Stimulated activated CD8-positive, alpha-beta memory T cell treated with anti-CD3 and anti-CD28 coated beads, Interleukin-7, amount 100 ng/mL, for 4 hours (primary cell): ENCODE measurements around the gene PSORS1C1.

Source experiments
- DNase-seq, 2 donors: peaks; one replicate each; pipeline ENCODE4 v3.0.0-alpha.2; 2020; ENCODE audit warnings: low read depth in 2 of 2

The PSORS1C1 gene

GRCh38 chr6:31126396-31127175 lies 12.0 kb downstream of the PSORS1C1 start:
- DNase-seq: no peak

DNA sequence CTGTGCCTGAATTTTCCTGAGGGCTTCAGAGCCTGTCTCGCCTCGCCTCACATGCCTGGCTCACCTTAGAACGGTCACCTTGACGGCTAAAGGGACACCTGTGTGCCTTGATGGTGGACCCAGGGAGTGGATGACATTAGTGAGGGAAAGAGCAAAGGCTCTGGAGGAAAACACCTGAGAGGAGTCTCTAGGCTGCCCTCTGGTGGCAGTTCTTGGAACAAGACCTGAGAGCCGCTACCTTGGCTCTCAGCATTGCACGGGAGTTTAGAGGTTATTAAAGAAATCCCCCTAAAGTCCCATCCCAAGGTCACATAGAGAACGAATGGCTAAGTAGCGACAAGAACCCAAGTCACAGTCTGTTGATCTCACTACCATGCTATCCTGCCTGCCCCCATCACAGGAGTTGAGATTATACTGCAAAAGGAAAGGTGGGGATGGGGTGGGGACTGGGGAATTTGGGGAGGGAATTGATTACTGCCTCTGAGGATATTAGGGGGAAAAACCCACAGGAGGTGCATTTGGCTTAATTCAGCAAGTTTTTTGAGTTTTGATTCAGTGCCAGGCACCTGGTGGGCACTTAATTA lies 13.6 kb downstream of the PSORS1C1 start:
- DNase-seq: peak; percentile 30 to 47

DNA sequence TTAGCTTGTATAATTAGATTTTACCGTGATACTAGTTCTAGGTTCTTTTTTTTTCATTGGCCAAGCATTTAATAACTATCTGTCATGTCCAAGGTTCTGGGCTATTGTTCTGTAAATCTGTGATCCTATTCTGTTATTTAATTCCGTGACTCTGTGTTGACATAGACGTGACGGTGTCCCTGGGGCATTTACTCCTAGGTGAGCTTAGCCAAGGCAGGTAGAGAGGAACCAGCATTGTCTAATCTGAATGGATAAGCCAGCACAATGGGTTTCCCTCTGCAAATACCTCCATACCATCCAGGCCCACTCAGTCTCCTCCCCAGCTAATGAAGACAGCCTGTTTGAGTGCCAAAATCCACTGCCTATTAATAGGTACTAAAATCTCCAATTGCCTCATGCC lies 14.5 kb downstream of the PSORS1C1 start:
- DNase-seq: no peak

- no peak for DNase-seq
Measured at GRCh38 chr6:31130751-31131150, 16.2 kb downstream of the PSORS1C1 start.

DNA sequence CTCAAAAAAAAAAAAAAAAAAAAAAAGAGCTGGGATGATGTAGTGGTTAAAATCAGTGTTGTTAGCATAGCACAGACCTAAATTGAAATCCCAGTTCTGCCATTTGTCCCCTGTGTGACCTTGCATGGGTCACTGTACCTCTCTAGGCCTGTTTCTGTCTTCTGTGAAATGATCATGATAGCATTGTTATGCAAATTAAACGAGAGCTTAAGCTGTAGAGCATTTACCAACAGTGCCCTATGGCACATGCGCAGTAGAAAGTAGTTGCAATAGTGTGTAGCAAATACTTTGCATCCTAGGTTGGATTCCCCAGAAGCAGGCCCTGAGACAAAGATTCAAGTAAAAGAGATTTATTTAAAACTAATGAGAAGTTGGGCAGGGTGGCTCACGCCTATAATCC lies 17.0 kb downstream of the PSORS1C1 start:
- no peak for DNase-seq

GRCh38 chr6:31132806-31133205 lies 18.2 kb downstream of the PSORS1C1 start:
- no peak for DNase-seq

DNA sequence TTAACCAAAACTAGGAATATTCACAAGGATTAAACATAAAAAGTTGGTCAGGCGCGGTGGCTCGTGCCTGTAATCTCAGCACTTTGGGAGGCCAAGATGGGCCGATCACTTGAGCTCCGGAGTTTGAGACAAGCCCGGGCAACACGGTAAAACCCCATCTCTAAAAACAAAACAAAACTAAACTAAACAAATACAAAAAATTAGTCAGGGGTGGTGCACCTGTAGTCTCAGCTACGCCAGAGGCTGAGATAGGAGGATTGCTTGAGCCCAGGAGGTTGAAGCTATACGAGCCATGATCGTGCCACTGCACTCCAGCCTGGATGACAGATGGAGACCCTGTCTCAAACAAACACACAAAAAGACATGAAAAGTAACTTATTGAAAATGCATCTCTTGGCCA lies 21.1 kb downstream of the PSORS1C1 start:
- no peak for DNase-seq

DNA sequence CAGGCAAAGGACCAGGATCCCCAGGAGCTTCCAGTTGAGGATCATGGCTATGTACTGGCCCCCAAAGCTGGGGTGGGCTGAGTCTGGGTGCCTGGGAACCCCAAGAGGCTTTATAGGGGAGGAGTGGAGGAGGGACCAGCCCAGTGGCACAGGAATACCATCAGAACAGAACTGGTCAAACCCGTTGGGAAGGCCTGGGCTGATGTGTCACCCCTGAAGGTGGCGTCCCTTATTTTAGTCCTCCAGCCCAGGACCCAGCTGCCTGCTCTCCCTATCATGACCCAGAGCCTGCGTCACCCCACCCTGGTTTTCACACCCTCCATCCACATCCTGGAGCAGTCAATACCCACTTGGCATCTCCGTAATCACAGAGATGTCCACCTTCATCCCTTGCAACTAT lies 24.4 kb downstream of the PSORS1C1 start, which contains the start of gene PSORS1C2:
TSS of gene PSORS1C2 (minus strand) at position 85 of the 400 bp plus-strand sequence. CDS start at position 45, 40 bp downstream.
- no peak for DNase-seq

- DNase-seq: no peak
Measured at GRCh38 chr6:31139599-31139998, 25.0 kb downstream of the PSORS1C1 start.

DNA sequence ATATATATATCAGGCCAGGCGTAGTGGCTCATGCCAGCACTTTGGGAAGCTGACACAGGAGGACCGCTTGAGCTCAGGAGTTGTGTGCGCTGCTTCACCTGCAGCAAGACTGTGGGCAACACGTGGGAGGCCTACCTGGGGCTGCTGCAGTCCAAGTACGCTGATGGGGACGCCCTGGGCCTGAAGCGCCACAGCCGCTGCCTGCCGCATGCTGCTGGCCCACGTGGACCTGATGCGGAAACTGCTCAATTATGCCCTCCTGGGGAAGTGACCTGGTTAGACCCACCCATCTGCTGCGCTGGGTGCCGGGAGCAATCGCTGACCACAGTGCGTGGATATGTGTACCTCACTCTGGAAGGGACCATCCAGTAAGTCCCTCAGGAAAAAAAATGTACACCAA lies 26.0 kb downstream of the PSORS1C1 start:
- DNase-seq: no peak

- no peak for DNase-seq
Measured at GRCh38 chr6:31142361-31142761, 27.8 kb downstream of the PSORS1C1 start.

DNA sequence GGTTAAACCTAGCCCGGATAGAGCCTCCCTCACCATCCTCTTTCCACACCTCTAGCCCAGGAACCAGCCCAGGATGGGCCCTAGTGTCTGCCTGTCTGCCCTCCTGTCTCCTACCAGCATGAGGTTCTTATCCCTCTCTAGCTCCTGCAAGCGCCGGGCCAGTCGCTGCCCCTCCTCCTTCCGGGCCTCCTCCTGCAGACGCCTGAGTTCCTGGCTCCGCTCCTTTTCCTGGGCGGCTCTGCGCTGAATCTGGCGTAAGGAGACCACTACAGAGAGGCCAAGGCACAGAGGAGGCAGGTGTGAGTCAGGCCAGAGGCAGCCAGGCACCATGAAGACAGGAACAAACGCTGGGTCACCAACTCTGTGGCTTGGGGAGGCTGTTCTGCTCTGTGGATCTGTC lies 28.5 kb downstream of the PSORS1C1 start:
- no peak for DNase-seq

DNA sequence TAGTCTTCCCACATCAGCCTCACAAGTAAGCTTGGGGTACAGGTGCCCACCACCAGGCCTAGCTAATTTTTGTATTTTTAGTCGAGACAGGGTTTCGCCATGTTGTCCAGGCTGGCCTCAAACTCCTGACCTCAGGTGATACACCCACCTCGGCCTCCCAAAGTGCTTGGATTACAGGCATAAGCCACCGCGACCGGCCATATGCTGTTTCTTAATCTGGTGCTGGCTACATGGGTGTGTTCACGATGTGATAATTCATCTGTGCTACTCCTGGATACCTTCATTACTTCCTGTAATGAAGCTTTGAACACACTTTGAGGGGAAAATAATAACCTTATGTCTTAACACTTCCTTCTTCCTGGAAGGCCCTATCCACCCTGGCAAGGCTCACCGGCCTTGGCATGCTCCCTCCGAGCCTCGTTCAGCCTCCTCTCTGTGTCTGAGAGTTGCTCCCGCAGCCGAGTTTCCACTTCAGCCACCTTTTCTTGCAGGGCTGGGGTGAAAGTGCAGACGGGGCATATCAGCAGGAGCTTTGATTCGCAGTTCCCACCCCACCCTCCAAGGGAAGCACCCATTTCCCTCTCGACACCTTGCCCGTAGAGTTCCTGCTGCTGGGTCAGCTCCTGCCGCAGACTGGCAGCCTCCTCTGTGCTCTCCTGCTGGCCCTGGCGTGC lies 29.8 kb downstream of the PSORS1C1 start:
- DNase-seq: no peak

DNA sequence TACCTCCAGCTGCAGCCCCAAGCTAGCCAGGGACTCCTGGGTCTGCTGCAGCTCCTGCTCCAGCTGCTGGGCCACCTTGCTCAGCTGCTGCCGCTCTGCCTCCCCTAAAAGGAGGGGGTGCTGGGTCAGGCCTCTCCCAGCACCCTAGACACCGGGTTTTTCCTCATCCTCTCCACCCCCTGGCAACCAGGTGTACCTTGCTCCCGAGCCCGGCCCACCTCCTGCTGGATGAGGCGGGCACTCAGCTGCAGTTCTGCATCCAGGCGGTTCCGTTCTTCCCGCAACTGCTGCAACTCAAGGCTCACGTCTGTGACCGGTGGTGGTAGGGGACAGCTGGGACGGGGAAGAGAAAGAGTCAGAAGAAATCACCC lies 30.4 kb downstream of the PSORS1C1 start:
- DNase-seq: no peak

DNA sequence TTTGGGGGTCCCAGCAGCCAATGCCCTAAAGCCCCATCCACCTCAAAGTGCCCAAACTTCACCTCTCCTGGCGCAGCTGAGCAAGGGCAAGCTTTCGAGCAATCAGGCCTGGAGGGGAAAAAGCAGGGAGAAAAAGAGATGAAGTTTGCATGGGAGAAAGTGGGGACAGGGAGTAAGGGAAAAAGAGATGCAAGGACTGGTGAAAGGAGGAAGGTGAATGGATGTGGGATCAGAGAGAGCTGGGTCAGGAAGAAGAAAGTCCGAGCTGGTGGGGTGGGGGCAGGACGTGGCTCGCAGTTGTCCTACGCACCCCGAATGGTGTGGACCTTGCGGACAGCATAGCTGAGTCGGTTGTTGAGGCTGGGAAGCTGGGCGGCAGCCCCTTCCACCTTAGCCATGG lies 30.8 kb downstream of the PSORS1C1 start:
- no peak for DNase-seq

DNA sequence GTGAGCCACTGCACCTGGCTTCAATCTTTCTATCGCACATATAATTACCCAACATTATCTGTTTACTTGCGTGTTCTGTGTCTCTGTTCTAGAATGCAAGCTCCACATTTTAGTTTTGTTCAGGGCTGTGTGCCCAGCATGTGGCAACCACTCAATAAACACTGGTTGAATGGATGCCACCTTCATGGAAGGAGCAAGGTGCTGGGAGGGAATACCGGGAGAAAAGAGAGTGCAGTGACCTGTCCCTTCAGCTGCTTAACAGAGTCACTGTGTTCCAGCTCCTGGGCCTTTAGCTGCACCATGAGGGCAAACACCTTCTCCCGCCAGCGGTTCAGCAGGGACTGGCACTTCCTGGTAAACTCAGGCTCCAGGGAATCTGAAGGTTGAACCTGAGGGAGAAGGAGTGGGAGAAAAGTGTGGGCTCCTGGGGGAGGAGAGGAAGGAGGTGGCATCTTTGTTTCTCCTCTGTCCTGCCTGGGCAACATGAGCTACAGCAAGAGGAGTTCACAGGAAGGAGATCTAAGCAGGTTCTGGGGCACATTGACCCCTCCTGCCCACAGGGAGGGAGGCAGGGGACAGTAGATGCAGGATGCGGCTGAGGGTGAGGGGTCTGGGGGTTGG lies 35.3 kb downstream of the PSORS1C1 start:
- DNase-seq: no peak

DNA sequence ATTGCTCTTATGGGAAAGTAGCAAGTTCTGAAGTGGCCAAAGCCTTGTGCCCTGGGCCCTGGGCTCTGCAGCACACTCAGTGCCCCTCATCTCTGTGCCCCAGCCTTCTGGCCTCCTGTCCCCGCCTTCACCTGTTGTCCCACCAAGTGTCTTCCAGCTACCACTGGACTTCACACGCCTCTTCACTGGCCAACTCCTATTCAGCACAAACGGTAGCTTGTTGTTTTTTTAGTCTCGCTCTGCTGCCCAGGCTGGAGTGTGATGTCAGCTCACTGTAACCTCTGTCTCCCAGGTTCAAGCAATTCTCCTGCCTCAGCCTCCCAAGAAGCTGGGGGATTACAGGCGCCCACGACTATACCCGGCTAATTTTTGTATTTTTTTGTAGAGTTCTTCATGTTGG lies 38.2 kb downstream of the PSORS1C1 start:
- no peak for DNase-seq

- no peak for DNase-seq
Measured at GRCh38 chr6:31154436-31154835, 39.8 kb downstream of the PSORS1C1 start.

- DNase-seq: no peak
Measured at GRCh38 chr6:31156641-31157040, 42.0 kb downstream of the PSORS1C1 start.

DNA sequence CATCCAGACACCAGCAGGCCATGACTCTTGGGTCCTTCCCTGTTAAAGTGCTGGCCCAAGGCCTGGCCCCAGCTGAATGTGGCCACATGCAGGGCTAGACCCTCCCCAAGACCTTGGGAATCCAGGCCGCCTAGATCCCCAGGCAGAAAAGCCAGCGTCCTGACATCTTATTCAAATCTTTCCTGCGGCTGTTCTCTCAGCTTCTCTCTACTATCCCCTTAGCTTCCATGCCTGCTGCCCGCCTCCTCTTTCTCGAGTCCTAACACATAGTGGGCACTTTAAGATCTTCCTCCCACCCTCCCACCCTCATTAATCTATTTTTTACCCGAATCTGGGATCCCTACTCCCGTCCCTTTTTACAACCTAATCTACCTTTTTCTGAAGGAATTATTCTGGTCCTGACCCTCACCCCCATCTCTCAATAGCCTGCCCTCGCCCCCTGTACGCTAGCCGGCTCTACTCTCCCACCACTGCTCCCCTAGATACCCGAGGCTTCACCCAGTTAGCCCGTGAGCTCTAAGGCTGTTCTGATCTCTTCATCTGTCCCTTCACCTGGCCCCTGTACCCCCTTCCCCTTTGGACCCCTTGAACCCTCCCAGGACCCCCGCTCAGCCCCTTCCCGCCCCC lies 43.0 kb downstream of the PSORS1C1 start, which contains the start of gene CCHCR1:
TSS of gene CCHCR1 (minus strand) at position 290 of the 627 bp plus-strand sequence. CDS start at position 88, 202 bp downstream.
- DNase-seq: no peak

GRCh38 chr6:31158140-31158862 lies 43.7 kb downstream of the PSORS1C1 start, which contains the start of gene TCF19:
TSS of gene TCF19 (plus strand) at chr6:31158589. CDS start at chr6:31159470, 881 bp downstream.
- peak; percentile 99 for DNase-seq
